Neural cell (in vitro differentiated cells): ENCODE data around the gene EEF1A2. TPM values are rescaled to one million over a fixed set of nuclear protein-coding genes. Genes with fewer than 3 reads are reported as not detected.

Source experiments
- H2AFZ ChIP-seq: fragments of 200-600, 300-800 bp; sonication (generic), shearing (Covaris generic); 2 replicates; pipeline ENCODE4 v1.6.0; 2014; ENCODE audit warnings: low read depth, mild to moderate bottlenecking, antibody characterized with exemption, low read length, moderate library complexity
- H3F3A ChIP-seq: fragments of 200-600 bp; shearing (Covaris generic); 2 replicates; pipeline ENCODE4 v1.6.1; 2016; ENCODE audit warnings: mild to moderate bottlenecking, moderate library complexity, mixed read lengths, antibody characterized with exemption, low read length; ENCODE audit not compliant: insufficient read depth, poor library complexity, severe bottlenecking
- H3K27ac ChIP-seq: fragments of 200-600, 300-800 bp; sonication (generic), shearing (Covaris generic); 2 replicates; pipeline ENCODE4 v1.5.1; 2014; ENCODE audit warnings: mild to moderate bottlenecking, low read length, moderate library complexity
- H3K27me3 ChIP-seq: fragments of 300-800, 200-600 bp; sonication (generic), shearing (Covaris generic); 2 replicates; pipeline ENCODE4 v1.6.0; 2014; ENCODE audit warnings: mild to moderate bottlenecking, low read depth, low read length, moderate library complexity; ENCODE audit not compliant: insufficient read depth
- H3K36me3 ChIP-seq: fragments of 300-800, 200-600 bp; sonication (generic), shearing (Covaris generic); 2 replicates; pipeline ENCODE4 v1.5.1; 2014; ENCODE audit warnings: mild to moderate bottlenecking, antibody characterized with exemption, low read length, moderate library complexity; ENCODE audit not compliant: insufficient read depth
- H3K4me2 ChIP-seq: fragments of 300-800, 200-600 bp; sonication (generic), shearing (Covaris generic); 2 replicates; pipeline ENCODE4 v1.6.0; 2014; ENCODE audit warnings: mild to moderate bottlenecking, low read length
- H3K4me3 ChIP-seq: fragments of 300-800, 200-600 bp; sonication (generic), shearing (Covaris generic); 2 replicates; pipeline ENCODE4 v1.5.1; 2014; ENCODE audit warnings: mild to moderate bottlenecking, low read length, moderate library complexity
- H3K79me2 ChIP-seq: fragments of 200-600 bp; shearing (Covaris generic); replicated peaks from 2 replicates; pipeline ENCODE4 v1.6.0; 2014; ENCODE audit warnings: mild to moderate bottlenecking, low read length, moderate library complexity; ENCODE audit not compliant: insufficient read depth
- H3K9ac ChIP-seq: fragments of 300-800, 200-600 bp; sonication (generic), shearing (Covaris generic); 2 replicates; pipeline ENCODE4 v1.6.1; 2016; ENCODE audit warnings: mild to moderate bottlenecking, low read length, mixed read lengths
- H3K9me2 ChIP-seq: fragments of 200-600 bp; shearing (Covaris generic); 2 replicates; pipeline ENCODE4 v1.6.1; 2016; ENCODE audit warnings: mild to moderate bottlenecking, low read length, mixed read lengths; ENCODE audit not compliant: insufficient read depth
- H3K9me3 ChIP-seq: fragments of 200-600, 300-800 bp; sonication (generic), shearing (Covaris generic); 2 replicates; pipeline ENCODE4 v1.6.1; 2016; ENCODE audit warnings: mild to moderate bottlenecking, mixed run types, low read length, moderate library complexity, mixed read lengths
- H4K20me1 ChIP-seq: fragments of 200-600 bp; shearing (Covaris generic); 2 replicates; pipeline ENCODE4 v1.6.1; 2016; ENCODE audit warnings: mild to moderate bottlenecking, mixed run types; ENCODE audit not compliant: insufficient read depth
- CTCF ChIP-seq: fragments of 450-650 bp; IDR thresholded peaks from 2 replicates; pipeline ENCODE4 v1.5.1; 2014; ENCODE audit warnings: antibody characterized with exemption, mild to moderate bottlenecking, moderate library complexity; ENCODE audit not compliant: poor library complexity, severe bottlenecking
- EP300 ChIP-seq: fragments of 450-650 bp; conservative IDR thresholded peaks from 2 replicates; pipeline ENCODE4 v1.6.1; 2014; ENCODE audit warnings: antibody characterized with exemption, mild to moderate bottlenecking, moderate library complexity; ENCODE audit not compliant: poor library complexity, severe bottlenecking
- EZH2 ChIP-seq: fragments of 200-600, 300-800 bp; shearing (Covaris generic), sonication (generic); IDR thresholded peaks from 2 replicates; pipeline ENCODE4 v1.6.1; 2014; ENCODE audit warnings: antibody characterized with exemption, low read length, borderline replicate concordance, mild to moderate bottlenecking; ENCODE audit not compliant: insufficient read depth, poor library complexity, severe bottlenecking
- MXI1 ChIP-seq: fragments of 450-650 bp; conservative IDR thresholded peaks from 2 replicates; pipeline ENCODE4 v1.6.1; 2014; ENCODE audit warnings: antibody characterized with exemption, mild to moderate bottlenecking; ENCODE audit not compliant: poor library complexity, severe bottlenecking
- POLR2AphosphoS5 ChIP-seq: IDR thresholded peaks from 2 replicates; pipeline ENCODE4 v1.6.1; 2012
- RAD21 ChIP-seq: fragments of 450-650 bp; conservative IDR thresholded peaks from 2 replicates; pipeline ENCODE4 v1.6.1; 2014; ENCODE audit warnings: antibody characterized with exemption, mild to moderate bottlenecking, moderate library complexity
- REST ChIP-seq: IDR thresholded peaks from 2 replicates; pipeline ENCODE4 v1.6.1; 2012; ENCODE audit warnings: borderline replicate concordance
- SMC3 ChIP-seq: fragments of 450-650 bp; conservative IDR thresholded peaks from 2 replicates; pipeline ENCODE4 v1.6.1; 2014; ENCODE audit warnings: antibody characterized with exemption, mild to moderate bottlenecking, moderate library complexity; ENCODE audit not compliant: poor library complexity
- TAF1 ChIP-seq: IDR thresholded peaks from 2 replicates; pipeline ENCODE4 v1.6.1; 2012; ENCODE audit warnings: low read depth
- polyA plus RNA-seq: library from polyadenylated mRNA; depleted of rRNA; stranded (reverse); fragments of >200 nt; gene quantifications from 2 replicates; pipeline ENCODE4 v1.2.3, GENCODE V29; 2014

EEF1A2 gene
- polyA plus RNA-seq, 1 donor from 2014 or later, result 208 TPM

GRCh38 chr20:63525185-63525584, 26.3 kb upstream of the EEF1A2 start:
- TF ChIP-seq REST, result no peak
- no peak for TF ChIP-seq TAF1
- TF ChIP-seq MXI1, result no peak
- no peak for TF ChIP-seq EZH2
- TF ChIP-seq EP300, result no peak
- no peak for TF ChIP-seq RAD21
- no peak for TF ChIP-seq CTCF
- no peak for TF ChIP-seq POLR2AphosphoS5
- TF ChIP-seq SMC3, result no peak
- H3K9me3 ChIP-seq, result no peaks in the 10 kb centered on the region
- H3K4me2 ChIP-seq, result no peak overlapping the region
- peaks cover 17% of the 10 kb centered on the region for H3K79me2 ChIP-seq
- H3F3A ChIP-seq, result no peaks in the 10 kb centered on the region
- H3K9ac ChIP-seq, result no peak overlapping the region
- H2AFZ ChIP-seq, result no peak overlapping the region
- H3K27me3 ChIP-seq, result no peaks in the 10 kb centered on the region
- H3K36me3 ChIP-seq, result no peaks in the 10 kb centered on the region
- peaks cover 9% of the 10 kb centered on the region for H4K20me1 ChIP-seq
- H3K9me2 ChIP-seq, result no peaks in the 10 kb centered on the region
- H3K4me3 ChIP-seq, result no peak overlapping the region
- no peak overlapping the region for H3K27ac ChIP-seq

DNA sequence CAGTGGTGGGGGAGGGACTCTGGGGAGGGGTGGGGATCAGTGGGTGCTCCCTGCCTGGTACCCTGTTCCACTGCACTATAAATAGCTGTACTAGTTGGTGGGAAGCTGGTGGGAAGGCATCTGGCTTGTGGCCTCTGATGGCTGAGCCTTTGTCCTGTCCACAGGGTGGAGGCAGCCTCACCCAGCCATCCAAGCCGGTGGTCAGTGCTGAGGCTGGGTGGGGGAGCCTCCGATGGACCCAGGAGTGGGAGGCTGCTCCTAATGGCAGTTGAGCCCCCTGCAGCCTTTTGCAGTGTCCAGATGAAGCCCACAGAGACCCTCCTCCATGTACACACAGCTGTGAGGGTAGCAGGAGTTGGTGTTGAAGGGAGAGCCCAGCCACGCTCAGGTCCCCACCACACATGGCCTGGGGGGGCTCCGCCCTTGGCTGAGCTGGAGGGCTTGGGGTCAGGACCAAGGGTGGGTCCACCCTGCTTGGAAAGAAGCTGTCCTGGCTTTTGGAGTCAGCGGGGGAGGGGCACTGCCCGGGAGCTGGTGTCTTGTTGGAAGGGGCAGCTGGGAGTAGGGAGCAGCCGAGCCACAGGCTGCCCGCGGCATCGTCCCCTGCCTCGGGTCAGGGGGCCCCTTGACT, 24.2 kb upstream of the EEF1A2 start:
- Histone ChIP-seq H4K20me1 (peaks cover 9% of the 10 kb centered on the region), H3K9me3 (no peaks in the 10 kb centered on the region), H3K27ac (no peak overlapping the region), H3F3A (no peaks in the 10 kb centered on the region), H3K36me3 (no peaks in the 10 kb centered on the region), H3K4me2 (no peak overlapping the region), H3K9me2 (no peaks in the 10 kb centered on the region), H2AFZ (no peak overlapping the region), H3K27me3 (no peaks in the 10 kb centered on the region), H3K79me2 (peaks cover 17% of the 10 kb centered on the region), H3K9ac (peak overlapping the region; percentile 95), H3K4me3 (peak overlapping the region; percentile 94)
- TF ChIP-seq CTCF (no peak), EP300 (no peak), TAF1 (no peak), MXI1 (no peak), SMC3 (no peak), REST (no peak), EZH2 (no peak), POLR2AphosphoS5 (no peak), RAD21 (no peak)
